Left ventricle myocardium inferior (tissue), 1 donor: ENCODE results near the gene C20orf141. TPM values are rescaled to one million over a fixed set of nuclear protein-coding genes. Genes with fewer than 3 reads are reported as not detected.

Experiments used
- DNase-seq: peaks from one replicate; pipeline ENCODE4 v3.0.0-alpha.2; 2020
- H3K27ac ChIP-seq: fragments of 200-600 bp; replicated peaks from 2 replicates; pipeline ENCODE4 v1.8.0; 2021
- H3K27me3 ChIP-seq: fragments of 200-600 bp; 2 replicates; pipeline ENCODE4 v1.8.0; 2021; ENCODE audit warnings: low read depth
- H3K36me3 ChIP-seq: fragments of 200-600 bp; 2 replicates; pipeline ENCODE4 v1.8.0; 2021
- H3K4me1 ChIP-seq: fragments of 200-600 bp; 2 replicates; pipeline ENCODE4 v1.8.0; 2021
- H3K4me3 ChIP-seq: fragments of 200-600 bp; 2 replicates; pipeline ENCODE4 v1.8.0; 2021; ENCODE audit warnings: mild to moderate bottlenecking, moderate library complexity
- H3K9me3 ChIP-seq: fragments of 200-600 bp; replicated peaks from 2 replicates; pipeline ENCODE4 v1.8.0; 2021
- CTCF ChIP-seq: fragments of 200-600 bp; IDR thresholded peaks from 2 replicates; pipeline ENCODE4 v1.8.0; 2021; ENCODE audit warnings: antibody characterized with exemption, mild to moderate bottlenecking, borderline replicate concordance
- intact Hi-C: fragments of 100-400 bp; cut with micrococcal nuclease; formaldehyde crosslinking; loops from one replicate; pipeline ENCODE4 v1.11.0; 2022
- total RNA-seq: library from RNA; stranded (reverse); fragmentation: NEBNext Ultra II Directional; extraction: Animal tissue kit (Norgen Biotek cat#: 25700); gene quantifications from one replicate; pipeline ENCODE4 v1.2.1, GENCODE V29; 2021
- donor health status: DM: no; HTN: yes; CAD: no; lungs with severe emphysema.

The C20orf141 gene
- total RNA-seq, 1 donor from 2014 or later = not detected

DNA sequence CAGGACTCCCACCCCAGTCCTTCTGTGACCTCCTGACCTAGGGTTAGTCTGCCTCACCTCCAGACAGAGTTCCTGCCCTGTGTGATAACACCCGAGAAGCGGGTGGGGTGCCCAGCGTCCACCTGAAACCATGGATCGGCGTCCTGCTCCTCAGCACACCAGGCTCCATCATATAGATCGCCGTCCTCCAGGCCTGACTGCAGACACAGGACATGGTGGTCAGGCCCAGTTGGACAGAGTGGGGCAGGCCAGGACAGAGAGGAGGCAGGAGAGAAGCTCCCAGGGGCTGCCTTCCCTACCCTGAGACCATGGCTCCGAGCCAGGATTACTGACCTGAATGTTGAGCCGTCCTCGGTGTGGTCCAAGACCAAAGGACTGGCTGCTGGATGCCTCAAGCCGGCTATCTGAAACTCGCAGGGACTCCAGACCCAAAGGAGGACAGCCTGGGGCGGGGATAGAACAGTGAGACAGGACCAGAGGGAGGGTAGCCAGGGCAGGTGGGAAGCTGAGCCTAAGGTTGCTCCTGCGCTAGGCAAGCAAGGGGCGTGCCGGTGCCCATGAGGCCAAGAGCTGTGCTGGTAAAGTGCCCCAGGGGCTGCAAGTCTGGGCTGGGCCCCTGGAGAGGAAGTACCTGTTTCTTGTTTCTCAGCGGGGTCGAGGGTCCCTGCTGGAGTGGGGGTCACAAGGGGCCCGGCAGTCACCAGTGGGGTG, 16.5 kb upstream of the C20orf141 start:
- no peak for DNase-seq
- Histone ChIP-seq H3K9me3 (no peaks in the 10 kb centered on the region), H3K27ac (no peak overlapping the region), H3K4me1 (peaks cover 20% of the 10 kb centered on the region), H3K4me3 (no peak overlapping the region), H3K27me3 (peaks cover 100% of the 10 kb centered on the region), H3K36me3 (no peaks in the 10 kb centered on the region)
- intact Hi-C loops = no loop called here
- TF ChIP-seq CTCF = no peak

DNA sequence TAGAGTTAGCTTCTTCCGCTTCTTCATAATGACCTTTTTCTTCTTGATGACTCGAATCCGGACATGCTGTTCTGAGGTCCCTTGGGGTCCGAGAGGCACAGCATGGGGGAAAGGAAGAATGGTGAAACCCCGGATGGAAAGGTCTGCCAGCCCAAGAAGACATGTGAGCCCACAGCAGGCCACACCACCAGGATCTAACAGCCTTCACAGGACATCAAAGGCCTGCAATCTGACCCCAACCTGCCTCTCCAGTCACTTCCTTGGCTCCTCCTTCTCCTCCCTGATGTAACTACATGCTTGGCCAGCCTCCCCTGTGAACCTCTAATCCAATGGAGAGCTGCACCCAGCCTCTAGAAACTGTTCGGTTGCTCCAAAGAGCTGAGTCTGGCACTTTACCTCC, 16.0 kb upstream of the C20orf141 start:
- Histone ChIP-seq H3K9me3 (no peaks in the 10 kb centered on the region), H3K4me3 (no peak overlapping the region), H3K27ac (no peak overlapping the region), H3K27me3 (peaks cover 100% of the 10 kb centered on the region), H3K4me1 (peaks cover 20% of the 10 kb centered on the region), H3K36me3 (no peaks in the 10 kb centered on the region)
- TF ChIP-seq CTCF = no peak
- intact Hi-C loops = no loop called here
- DNase-seq = no peak

GRCh38 chr20:2799271-2799670, 15.5 kb upstream of the C20orf141 start:
- Histone ChIP-seq H3K36me3 (no peaks in the 10 kb centered on the region), H3K27ac (no peak overlapping the region), H3K4me3 (peak overlapping the region; percentile 56), H3K9me3 (no peaks in the 10 kb centered on the region), H3K4me1 (peaks cover 20% of the 10 kb centered on the region), H3K27me3 (peaks cover 100% of the 10 kb centered on the region)
- TF ChIP-seq CTCF = no peak
- intact Hi-C loops = no loop called here
- no peak for DNase-seq

DNA sequence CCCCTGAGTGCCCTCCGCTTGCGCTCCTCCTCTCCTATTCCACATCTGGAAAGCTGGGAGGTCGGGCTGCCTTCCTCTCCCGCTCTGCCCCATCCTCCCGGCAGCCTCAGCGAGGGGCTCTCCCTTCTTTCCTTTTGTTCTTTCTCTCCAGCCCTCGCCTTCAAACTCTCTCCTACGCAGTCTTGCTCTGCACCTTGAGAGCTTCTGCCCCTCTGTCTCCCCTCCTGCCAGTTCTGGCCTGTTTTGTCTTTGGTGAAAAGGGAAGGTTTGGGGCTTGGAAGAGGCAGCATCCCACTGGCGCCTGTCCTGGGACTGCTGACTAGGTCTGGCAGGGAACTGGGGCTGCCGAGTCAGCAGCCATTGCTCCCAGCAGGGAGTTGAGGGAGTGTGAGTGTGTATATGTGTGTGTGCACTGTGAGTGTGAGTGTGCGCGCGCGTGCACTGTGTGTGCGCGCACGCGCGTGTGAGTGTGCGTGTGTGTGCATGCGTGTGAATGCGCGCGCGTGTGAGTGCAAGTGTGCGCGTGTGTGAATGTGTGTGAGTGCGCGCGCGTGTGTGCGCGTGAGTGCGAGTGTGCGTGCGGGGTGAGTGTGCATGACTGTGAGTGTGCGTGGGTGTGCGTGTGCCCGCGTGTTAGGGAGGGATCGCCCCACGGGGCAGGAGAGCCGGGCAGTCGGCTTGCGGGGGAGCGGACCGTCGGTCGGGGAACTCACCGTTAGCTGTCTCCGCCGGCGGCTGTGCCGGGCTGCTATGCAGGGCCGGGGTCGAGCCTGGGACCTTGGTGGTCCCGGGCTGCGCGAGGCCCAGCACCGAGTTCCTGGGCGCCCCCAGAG, 14.9 kb upstream of the C20orf141 start:
- no peak overlapping the region for H3K27ac ChIP-seq
- intact Hi-C loops = no loop called here
- TF ChIP-seq CTCF = no peak
- no peaks in the 10 kb centered on the region for H3K36me3 ChIP-seq
- no peak for DNase-seq
- peaks cover 23% of the 10 kb centered on the region for H3K4me1 ChIP-seq
- peaks cover 100% of the 10 kb centered on the region for H3K27me3 ChIP-seq
- no peaks in the 10 kb centered on the region for H3K9me3 ChIP-seq
- peak overlapping the region; percentile 56 for H3K4me3 ChIP-seq

DNA sequence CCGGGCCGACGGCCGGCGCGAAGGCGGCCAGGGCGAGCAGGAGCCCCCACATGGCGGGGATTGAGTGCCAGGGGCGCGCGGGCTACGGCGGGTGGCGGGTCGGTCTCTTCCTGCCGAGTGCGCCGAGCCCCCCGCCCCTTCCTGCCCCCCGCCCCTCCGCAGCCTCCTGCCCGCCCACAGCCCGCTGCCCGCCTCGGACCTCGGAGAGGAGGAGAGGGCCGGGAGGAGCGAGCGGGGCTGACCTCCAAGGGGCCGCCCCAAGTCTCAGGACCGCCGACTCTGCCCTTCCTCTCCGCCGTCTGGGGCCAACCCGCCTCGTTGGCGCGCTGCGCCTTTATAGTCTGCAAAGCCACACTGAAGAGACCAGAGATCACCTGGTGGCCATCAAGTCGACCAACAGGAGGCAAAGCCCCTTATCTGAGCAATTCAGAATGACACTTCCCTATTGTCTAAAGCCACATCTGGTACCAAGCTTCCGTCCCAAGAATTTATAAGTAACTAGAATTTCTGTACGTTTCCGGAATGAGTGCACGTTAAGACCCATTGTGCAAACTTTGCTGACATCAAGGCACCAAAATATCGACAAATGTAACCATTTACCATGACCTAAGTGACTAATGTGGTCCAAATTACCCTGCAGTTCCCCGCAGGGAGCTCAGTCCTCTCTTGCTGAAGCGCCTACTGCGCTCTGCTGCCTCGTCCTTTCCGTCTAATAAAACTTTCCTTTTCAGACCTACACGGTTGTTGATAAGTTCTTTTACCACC, 14.1 kb upstream of the C20orf141 start, which contains the start of gene CPXM1:
Gene CPXM1, minus strand, starts transcription at position 107 of the 765 bp plus-strand sequence. Its CDS starts 55 bp downstream, at position 52.
- no peak for TF ChIP-seq CTCF
- intact Hi-C loops = no loop called here
- H3K27me3 ChIP-seq = peaks cover 100% of the 10 kb centered on the region

More for the DNA sequence above, 14.1 kb upstream of the C20orf141 start, which contains the start of gene CPXM1:
- no peak for DNase-seq
- H3K9me3 ChIP-seq = no peaks in the 10 kb centered on the region
- peaks cover 27% of the 10 kb centered on the region for H3K4me1 ChIP-seq
- H3K36me3 ChIP-seq = no peaks in the 10 kb centered on the region
- no peak within 1 kb of the TSS for H3K27ac ChIP-seq
- peak within 1 kb of the TSS; percentile 56 for H3K4me3 ChIP-seq
